GM21576 (cell line): Measurements from ENCODE around the gene FAM219A.

Experiments used
- ATAC-seq: cut with Tn5 transposase; IDR thresholded peaks from one replicate; pipeline ENCODE4 v1.9.1; 2021; ENCODE audit warnings: mild to moderate bottlenecking, moderate library complexity; ENCODE audit not compliant: unreplicated experiment

FAM219A gene

GRCh38 chr9:34458013-34458958 lies at the start of gene FAM219A, which contains the start of gene DNAI1:
FAM219A (minus strand) TSS chr9:34458570; CDS start chr9:34458263, 307 bp downstream.
DNAI1 (plus strand) TSS chr9:34458805; CDS start chr9:34459006, 201 bp downstream.
- peak; percentile 97 for ATAC-seq

- no peak for ATAC-seq
Measured at GRCh38 chr9:34507966-34508365, 49.6 kb upstream of the FAM219A start.

GRCh38 chr9:34507556-34507955 lies 49.2 kb upstream of the FAM219A start:
- ATAC-seq = no peak

- ATAC-seq = no peak
Measured at GRCh38 chr9:34506623-34507022, 48.3 kb upstream of the FAM219A start.

- ATAC-seq = no peak
Measured at GRCh38 chr9:34505370-34506120, 47.2 kb upstream of the FAM219A start.

- ATAC-seq = no peak
Measured at GRCh38 chr9:34503406-34503805, 45.0 kb upstream of the FAM219A start.

GRCh38 chr9:34502891-34503290 lies 44.5 kb upstream of the FAM219A start:
- ATAC-seq = no peak

GRCh38 chr9:34502471-34502870 lies 44.1 kb upstream of the FAM219A start:
- ATAC-seq = no peak

- no peak for ATAC-seq
Measured at GRCh38 chr9:34501889-34502425, 43.6 kb upstream of the FAM219A start.

- ATAC-seq = no peak
Measured at GRCh38 chr9:34501372-34501771, 43.0 kb upstream of the FAM219A start.

GRCh38 chr9:34500623-34501267 lies 42.4 kb upstream of the FAM219A start:
- ATAC-seq = no peak

GRCh38 chr9:34499076-34499475 lies 40.7 kb upstream of the FAM219A start:
- no peak for ATAC-seq

GRCh38 chr9:34498553-34498952 lies 40.2 kb upstream of the FAM219A start:
- no peak for ATAC-seq

- ATAC-seq = no peak
Measured at GRCh38 chr9:34496149-34496712, 37.9 kb upstream of the FAM219A start.

GRCh38 chr9:34493972-34494535 lies 35.7 kb upstream of the FAM219A start:
- no peak for ATAC-seq

GRCh38 chr9:34492051-34492450 lies 33.7 kb upstream of the FAM219A start:
- ATAC-seq = no peak

GRCh38 chr9:34491596-34491995 lies 33.2 kb upstream of the FAM219A start:
- ATAC-seq = no peak

- ATAC-seq = no peak
Measured at GRCh38 chr9:34490760-34491159, 32.4 kb upstream of the FAM219A start.

- no peak for ATAC-seq
Measured at GRCh38 chr9:34490360-34490759, 32.0 kb upstream of the FAM219A start.

GRCh38 chr9:34486572-34486971 lies 28.2 kb upstream of the FAM219A start:
- ATAC-seq = no peak
